ENCODE data around the gene SERPINB2.
A peak's percentile ranks its signal among the peaks of the same experiment; 100 is the strongest.
"Not testable (repeated sequence)": the region's sequence is repeated elsewhere in the genome, so short reads cannot be mapped to it uniquely, and the experiment has no call there.

SERPINB2 gene

DNA sequence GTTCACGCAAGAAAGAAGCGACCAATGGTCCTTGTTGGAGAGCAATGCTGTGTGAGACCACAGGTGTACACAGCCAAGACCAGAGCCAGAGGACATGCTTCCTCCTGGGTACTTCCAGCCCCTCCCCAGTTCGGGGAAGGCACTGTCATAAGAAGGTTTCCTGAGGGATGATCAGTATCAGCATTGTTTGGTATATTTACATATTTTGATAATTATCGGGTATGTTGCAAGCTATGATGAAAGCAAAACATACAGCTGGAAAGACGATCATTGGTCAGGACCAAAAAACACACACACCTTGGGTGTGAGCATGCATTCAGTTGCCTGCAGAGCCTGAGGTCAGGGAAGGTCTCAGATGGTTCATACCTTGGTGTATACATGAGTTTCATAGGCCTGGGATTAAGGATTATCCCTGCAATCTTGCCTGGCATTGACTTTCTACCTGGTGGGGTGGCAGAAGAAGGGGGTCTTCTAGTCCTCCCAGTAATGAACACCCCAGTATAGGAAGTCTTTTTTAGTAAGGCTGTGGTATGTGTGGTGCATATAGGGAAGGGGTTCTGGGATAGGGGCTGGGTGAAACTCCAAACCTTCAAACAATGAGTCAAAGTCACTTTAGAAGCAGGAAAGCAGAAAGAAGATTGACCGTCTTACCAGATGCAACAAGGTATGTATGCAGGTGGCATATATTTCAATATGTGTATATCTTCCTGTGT lies 2.9 kb downstream of the SERPINB2 start:
- DNase-seq = no peak

DNA sequence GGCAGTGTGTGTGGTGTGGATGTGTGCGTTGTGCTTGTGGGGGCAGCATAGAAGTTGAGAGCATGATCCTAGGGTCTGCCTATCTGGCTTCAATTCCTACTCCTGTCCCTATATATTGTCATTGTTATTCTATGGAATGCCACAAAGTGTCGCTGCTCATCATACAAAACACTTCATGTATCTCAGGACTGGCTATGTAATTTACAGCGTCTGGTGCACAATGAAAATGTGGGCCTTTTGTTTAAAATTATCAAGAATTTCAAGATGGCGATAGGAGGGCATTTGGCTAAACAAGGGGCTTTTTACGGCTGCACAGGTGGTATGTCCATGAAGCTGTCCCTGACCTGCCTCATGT lies 3.4 kb downstream of the SERPINB2 start:
- DNase-seq = peak; percentile 72

DNA sequence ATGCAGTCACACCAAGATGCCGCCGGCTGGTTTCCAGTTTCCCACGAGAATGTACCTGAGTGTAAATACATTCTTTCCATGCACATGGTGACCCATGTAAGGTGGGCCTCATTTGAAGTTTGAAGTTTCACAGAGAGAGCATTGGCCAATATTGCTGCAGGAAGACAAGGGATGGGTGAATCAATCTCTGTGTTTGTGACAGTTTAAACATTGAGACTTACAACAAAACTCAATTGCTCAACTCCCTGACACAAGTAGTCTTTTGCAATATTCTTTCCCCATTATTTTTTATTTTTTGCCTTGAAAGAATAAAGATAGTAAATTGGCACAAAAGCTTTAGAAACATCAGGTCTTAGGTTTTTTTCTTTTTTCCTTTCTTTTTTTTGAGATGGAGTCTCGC lies 5.1 kb downstream of the SERPINB2 start:
- no peak for DNase-seq

DNA sequence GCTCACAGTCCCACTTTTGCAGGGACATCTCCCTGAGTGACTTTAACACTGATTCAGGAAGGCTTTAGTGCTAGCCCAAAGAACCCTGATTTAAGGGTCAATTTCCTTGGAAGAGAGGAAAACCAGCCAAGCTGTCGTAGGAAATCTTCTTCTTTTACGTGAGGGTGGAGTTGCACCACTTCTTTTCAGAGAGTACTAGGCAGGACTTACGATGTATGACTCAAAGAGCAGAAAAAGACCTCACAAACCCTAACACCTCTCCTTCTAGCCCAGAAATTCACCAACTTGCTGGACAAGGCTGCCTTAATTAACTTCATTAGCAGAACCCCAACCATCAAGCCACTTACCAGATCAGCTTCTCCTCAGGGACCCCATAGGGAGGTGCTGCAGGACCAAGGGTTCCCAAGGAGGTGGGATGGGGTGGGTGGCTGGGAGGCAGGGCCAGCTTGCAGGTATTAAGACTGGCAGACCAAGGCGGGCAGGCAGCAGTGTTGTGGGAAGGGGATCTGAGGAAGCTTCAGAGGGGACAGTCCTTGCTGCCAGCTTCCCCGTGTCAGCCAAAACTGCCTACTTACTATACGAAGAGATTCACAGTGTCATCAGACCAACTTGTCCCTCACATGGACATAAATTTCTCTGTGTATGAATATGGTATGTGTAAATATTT lies 6.7 kb downstream of the SERPINB2 start:
- no peak for DNase-seq

DNA sequence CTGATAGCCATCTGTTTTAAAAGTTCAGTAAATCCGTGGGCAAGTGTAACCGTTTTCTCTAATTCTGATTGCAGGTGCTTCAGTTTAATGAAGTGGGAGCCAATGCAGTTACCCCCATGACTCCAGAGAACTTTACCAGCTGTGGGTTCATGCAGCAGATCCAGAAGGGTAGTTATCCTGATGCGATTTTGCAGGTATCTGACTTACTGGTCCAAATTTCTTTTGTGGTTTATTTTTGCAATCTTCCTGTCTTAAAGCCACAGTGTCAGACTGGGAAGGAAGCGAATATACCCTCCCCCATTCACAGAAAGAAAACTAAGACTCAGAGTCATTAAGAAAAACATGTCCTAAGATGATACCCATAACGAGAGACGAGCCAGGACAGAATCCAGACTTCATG lies 7.7 kb downstream of the SERPINB2 start:
- DNase-seq = no peak

DNA sequence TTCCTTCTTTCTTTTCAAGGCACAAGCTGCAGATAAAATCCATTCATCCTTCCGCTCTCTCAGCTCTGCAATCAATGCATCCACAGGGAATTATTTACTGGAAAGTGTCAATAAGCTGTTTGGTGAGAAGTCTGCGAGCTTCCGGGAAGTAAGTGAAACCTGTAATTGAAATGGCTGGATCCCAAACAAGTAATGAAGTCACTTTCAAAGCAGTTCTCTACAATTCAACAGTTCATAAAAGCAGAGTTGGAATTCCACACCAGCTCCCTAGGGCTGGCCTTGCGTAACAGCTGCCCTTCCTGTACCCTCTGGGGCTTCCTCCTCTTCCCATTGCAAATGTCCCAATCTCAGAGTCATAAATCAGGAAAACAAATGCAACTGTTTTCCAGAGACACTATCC lies 9.6 kb downstream of the SERPINB2 start:
- no peak for DNase-seq

DNA sequence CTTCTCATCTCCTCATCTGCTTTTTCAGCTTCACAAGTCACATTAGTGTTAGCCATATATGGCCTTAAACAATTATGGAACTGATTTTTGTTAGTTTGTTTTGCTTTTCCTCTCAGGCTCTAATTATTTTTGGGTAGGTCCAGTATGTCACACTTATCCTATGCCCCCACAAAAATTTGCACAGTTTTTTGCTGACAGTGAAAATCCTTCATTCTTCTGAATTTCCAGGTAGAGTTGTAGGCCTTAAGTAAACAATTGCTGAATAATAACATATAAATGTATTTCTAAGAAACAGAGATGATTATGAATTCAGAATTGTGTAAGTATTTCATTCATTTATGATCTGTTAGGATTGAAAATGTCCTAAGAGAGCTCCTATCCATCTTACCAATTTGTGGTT lies 11.7 kb downstream of the SERPINB2 start:
- DNase-seq = no peak

DNA sequence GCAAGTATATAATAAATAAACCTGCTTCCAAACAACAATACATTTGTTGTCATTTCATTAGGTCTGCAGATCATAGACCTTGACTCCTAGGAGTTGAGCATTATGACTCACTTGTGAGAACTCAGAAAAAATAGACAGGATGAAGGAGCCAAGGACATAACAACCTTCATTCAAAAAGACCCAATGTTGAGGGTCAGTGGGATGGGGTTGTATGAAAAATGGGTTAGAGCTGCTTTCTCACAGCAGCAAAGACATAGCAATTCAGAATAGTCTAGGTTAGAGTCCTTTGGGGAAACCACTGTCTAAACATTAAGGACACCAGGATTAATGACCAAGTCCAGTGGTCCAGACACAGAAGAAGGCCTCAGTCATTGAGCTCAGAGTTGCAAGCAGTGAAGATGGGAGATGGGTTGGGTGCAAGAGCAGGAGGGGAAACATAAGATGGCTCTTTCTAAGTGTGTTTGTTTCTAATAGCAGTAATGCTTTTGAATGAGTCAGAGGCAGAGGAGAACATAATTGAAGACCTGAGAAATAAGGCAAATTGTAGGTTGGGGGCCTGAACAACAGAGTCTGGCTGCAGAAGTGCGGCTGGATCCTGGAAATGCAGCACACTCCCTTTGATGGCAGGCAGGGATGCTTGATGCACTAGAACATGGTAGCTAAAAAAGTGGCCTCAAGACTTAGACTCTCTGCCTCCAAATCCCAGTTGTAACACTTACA lies 16.5 kb downstream of the SERPINB2 start:
- DNase-seq = peak; percentile 68

DNA sequence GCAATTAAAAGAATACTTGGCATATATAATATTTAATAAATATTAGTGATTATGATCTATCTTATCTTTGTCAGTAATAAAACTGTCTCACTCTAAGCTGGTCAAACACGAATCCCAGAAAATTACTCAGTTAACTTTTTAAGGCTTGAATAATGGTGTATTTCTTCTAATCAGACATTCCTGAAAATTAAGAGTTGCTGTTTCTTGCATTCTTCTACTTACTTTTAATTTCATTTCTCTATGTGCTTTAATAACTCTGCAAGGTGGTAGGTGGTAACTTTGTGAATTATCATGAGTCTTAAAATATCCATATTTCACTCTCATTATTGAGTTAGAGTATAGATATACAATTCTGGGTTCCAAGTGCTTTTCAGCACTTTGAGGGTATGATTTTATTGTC lies 17.2 kb downstream of the SERPINB2 start:
- no peak for DNase-seq

DNA sequence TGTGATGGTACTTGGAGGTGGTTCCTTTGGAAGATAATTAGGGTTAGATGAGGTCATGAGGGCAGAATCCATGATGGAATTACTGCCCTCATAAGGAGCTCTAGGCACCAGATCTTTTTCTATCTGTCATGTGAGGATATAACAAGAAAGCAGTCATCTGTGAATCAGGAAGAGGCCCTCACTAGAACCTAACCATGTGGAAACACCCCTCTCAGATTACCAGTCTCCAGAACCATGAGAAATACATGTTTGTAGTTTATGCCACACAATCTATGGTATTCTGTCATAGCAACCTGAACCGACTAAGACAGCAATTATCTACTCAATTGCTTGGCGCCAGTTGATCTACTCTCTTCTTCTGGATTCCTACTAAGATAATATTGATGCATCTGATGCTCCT lies 17.9 kb downstream of the SERPINB2 start:
- no peak for DNase-seq

DNA sequence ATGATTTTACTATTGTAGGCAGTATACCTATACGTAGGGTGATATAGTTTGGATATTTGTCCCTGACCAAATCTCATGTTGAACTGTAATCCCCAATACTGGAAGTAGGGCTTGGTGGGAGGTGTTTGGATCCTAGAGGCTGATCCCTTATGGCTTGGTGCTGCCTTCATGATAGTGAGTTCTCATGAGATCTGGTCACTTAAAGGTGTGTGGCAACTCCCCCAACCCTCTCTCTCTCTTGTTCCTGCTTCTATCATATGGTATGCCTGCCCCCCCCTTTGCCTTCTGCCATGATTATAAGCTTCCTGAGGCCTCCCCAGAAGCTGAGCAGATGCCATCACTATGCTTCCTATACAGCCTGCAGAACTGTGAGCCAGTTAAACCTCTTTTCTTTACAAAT lies 18.6 kb downstream of the SERPINB2 start:
- DNase-seq = no peak

DNA sequence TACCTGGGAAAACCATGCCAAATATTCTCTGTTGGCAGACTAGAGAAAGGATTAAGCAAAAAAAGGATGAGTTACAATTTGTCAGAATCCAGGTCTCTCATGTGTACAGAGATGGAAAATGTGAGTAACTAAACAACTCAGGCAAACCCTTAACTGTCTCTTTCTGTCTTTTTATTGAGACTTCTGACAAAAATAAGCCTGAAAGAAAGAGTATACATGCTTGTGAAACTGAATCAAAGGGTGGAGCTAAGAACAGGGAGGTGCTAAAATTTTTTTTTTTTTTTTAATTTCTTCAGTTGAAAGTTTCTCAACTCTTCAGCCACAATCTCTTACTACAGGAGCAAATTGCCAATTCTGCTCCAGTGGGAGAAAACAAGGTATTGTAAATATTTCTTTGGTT lies 20.2 kb downstream of the SERPINB2 start, which contains the start of gene SERPINB10:
TSS of gene SERPINB10 (plus strand) at position 295 of the 400 bp plus-strand sequence. CDS start 7,553 bp downstream, outside the sequence.
- DNase-seq = no peak

DNA sequence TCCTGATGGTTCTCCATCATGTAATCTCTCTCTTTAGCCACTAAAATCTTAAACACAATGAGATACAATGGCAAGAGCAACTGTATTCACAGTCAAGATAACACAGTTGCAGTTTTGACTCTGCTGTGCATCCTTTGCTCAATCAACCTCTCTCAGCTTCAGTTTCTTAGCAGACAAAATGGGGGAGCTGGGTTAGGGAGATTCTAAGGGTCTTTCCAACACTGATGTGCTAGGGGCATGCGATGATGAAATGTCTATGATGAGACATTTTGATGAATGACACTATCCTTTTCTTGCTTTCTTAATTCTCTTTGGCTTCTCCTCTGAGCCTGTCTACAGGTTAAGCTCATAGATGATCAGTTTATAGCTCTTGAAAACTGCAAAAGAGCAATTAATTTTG lies 21.4 kb downstream of the SERPINB2 start:
- DNase-seq = no peak

DNA sequence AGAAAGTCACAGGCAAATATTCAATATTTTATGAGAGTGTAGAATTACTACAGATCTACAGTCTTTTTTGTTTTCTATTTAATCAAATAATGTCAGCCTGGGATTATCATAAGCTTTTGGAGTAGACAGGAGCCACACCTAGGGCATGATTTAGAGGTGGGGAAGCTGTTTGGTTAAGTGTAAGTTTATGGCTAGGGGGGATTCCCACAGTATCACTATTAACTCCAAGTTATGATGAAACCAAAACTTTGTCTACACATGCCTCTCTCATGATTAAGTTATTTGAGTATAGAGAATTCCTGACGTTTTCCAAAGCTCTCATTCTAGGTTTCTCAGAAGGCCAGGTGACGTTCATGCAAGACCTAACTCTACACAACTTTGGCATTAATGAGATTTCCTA lies 22.4 kb downstream of the SERPINB2 start:
- DNase-seq = no peak

DNA sequence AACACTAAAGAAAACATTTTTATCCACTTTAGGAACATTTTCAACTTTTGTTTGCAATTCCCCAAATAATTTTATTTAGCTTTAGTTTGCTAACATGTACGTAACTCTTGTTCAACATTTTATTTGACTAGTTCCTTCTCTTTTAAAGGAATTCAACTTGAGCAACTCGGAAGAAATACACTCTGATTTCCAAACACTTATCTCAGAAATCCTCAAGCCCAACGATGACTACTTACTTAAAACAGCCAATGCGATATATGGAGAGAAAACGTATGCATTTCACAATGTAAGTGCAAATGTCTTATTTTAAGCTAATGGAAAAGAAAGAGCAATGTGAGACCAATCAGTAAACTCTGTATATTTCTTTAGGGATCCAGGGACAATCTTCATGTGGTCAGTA lies 30.3 kb downstream of the SERPINB2 start:
- DNase-seq = no peak

DNA sequence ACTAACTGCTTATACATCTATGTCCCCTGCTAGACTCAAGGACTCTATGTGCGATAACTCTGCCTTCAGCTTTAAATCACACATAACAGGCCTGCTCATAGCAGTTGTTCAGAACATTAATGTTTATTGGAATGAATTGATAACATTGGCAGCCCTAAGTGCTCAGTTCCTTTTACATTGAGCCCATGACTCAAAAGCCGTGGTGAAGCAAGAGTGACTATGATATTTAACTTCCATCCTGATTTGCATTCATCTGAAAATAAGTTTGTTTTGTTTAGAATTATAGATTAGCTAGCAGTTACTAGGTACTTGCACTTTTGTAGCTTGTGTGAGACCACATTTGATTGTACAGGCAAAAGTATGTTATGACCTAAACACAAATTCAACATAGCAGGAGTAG lies 34.5 kb downstream of the SERPINB2 start:
- DNase-seq = no peak

DNA sequence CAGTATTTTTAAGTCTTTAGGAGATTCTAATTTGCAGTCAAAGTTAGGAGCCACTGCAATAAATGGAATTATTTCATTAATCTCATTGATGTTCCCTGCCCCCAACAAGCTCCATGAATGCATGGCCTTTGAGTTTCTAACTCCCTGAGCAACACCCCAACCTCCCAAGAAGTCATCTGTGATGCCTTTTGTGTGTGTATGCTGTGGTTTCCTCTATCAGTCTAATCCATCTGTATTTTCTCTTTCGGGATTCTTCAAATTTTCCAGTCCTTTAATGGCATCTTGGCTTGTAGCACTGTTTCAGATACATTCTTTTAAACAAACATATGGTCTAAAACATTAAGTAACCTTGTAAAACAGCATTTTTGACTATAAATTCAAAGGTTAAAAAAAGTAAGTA lies 37.0 kb downstream of the SERPINB2 start:
- no peak for DNase-seq

DNA sequence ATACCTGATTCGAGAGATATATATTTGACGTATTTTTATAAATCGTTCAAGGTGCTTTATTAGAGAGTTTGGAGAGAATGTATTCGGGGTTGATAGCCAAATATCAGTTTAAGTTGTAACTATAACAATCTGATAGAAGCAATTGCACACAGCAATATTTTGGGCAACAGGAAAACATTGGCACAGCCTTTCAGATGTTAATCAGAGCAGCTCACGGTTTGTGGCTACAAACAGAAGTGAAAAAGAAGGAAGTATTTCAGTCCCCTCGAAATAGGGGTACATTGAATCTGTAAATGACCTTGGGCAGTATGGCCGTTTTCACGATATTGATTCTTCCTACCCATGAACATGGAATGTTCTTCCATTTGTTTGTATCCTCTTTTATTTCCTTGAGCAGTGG lies 40.8 kb downstream of the SERPINB2 start:
- DNase-seq = no peak

DNA sequence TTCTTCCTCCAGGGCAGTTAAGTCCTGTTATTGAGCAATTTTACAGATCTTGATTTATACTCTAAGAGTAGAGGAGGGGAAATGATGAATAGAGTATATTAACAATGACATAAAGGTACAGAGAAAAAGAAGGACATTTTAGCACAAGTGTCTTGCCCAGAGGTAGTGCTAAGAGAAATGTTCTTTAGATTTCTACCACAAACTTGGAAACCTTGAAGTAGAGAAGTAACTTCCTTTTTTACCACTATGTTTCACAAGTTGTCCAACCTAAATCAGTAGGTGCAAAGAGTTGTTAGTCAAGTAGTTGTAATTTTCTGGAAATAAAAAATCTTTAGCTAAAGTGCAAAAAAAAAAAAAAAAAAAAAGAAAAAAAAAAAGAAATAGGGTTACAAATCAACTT lies 41.9 kb downstream of the SERPINB2 start:
- DNase-seq = not testable (repeated sequence)

DNA sequence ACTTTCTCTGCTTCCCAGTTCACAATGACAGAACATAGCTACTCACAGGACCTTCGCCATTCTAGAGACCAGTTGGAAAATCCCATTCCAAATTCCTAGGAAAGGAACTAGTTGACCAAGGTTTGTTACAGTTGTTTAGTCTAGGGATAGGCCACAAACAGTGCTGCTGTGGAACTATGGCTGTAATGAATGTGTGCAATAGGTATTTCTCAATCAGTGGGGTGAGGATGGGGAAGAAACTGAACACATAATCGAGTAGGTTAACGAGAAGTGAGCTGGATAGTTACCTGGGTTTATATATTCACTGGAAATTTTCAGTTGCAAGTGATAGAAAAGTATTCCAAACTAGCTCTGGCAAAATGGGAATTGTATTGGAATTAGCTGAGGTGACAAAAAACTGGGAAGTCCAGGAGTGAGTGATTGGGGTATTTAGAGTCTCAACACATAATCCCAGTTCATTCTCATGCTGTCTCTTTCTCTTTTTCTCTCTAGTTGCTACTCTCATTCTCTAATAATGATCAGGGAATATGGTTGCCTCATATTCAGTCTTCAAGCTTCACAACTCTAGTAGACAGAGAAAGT lies 43.4 kb downstream of the SERPINB2 start:
- no peak for DNase-seq

DNA sequence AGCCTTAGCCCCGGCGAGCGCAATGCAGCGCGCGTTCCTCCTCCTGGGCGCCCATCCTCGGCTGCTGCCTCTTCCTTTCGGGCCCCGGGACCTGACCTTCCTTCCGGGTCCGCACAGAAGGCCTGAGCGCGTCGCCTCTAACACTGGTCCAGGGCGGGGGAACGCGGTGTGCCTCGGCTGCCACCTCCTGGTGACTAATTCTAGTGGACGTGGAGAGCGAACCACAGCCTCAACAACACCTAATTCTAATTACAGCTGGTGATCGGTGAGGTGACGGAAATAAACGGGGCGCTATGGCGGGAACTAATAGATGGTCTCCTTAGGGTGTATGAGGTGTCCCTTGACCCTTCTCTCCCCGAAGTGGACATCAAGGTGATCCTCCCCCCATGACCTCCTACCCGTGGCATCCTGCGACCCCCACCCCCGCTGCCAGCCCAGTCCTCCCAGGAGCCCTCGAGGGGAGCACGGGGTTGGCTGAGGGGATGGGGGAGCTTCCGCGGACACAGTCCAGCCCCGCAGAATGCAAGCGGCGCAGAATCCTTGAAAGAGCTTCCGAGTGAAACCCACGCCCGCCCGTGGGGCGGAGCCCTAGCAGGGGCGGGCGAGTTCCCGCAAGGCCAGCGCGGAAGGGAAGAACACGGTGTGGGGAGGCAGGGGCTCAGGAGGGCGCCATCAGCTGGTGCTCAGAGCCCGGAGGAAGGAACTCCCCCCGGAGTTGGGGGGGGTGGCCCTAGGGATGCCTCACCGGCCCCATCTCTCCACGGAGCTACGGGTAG lies 48.8 kb downstream of the SERPINB2 start:
- peak; percentile 77 for DNase-seq

DNA sequence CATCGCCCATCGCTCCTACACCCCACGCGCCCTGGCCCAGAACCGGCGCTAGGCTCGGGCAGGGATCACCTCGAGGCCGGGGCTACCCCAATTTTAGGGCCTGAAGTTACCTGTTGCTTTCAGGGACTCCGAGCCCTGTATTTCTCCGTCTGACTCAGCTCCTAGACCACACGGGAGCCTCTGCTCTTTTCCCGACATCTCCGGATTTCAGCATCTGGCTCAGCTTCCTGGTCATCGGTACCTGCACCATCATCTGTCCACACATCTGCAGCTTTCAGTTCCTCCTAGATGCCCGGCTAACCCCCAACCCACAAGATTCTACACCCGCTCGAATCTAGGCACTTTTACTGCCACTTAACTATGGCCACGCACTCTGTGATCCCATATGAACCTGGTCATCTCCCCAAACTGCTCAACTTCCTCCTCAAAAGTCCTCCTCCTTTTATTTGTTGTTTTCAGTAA lies 49.5 kb downstream of the SERPINB2 start:
- no peak for DNase-seq

DNA sequence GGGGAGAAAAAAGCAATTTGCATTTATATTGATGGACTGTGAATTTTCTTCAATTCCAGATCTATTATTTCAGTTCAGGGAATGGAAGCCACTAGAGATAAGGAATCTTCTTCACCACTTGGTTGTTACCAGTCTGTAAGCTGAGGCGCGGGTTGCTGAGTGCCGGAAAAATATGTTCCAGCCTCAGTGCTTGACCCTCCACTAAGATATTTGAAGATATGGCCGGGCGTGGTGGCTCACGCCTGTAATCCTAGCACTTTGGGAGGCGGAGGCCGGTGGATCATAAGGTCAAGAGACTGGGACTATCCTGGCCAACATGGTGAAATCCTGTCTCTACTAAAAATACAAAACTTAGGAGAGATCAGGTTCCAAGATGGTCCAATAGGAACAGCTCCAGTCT lies 52.5 kb downstream of the SERPINB2 start:
- DNase-seq = no peak

Data from NCI-H2227 treated with DMSO at 0.1 percent for 48 hours (cell line).